AG20443 (cell line): ENCODE measurements around the gene JUNB.
A peak's percentile ranks its signal among the peaks of the same experiment; 100 is the strongest.
"Not testable (repeated sequence)": the region's sequence is repeated elsewhere in the genome, so short reads cannot be mapped to it uniquely, and the experiment has no call there.

Source experiments
- DNase-seq: peaks from one replicate; pipeline ENCODE4 v3.0.0; 2012; ENCODE audit warnings: low spot score, mixed read lengths

The JUNB gene

GRCh38 chr19:12804051-12804450 lies 12.8 kb downstream of the JUNB start:
- DNase-seq, result no peak

DNA sequence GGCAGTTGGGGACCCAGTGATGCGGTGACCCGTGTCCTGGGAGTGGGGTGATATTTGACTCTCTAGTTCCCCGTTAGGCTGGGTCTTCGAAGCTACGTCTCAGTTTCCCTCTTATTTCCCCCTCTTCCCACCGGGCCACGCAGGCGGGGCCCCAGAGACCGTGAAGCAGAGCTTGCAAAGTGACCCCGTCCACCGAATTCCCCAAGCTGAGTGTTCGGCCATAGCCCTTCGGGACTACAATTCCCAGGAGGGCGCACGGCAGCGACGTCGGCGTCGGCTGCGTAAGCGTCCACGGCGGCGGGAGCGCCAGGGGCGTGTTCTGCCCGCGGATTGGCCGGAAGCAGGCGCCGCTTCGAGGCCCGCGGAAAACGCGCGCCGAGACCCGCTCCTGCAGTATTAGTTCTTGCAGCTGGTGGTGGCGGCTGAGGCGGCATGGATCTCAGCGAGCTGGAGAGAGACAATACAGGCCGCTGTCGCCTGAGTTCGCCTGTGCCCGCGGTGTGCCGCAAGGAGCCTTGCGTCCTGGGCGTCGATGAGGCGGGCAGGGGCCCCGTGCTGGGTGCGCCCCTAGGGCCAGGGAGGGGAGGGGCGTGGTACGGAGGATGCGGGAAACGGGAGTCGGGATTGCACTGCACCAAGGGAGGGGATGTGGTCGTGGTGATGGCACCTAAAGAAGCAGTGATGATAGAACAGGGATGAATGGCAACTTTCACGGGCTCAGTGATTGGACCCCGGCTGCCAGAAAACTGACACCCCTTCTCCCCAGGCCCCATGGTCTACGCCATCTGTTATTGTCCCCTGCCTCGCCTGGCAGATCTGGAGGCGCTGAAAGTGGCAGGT lies 15.2 kb downstream of the JUNB start, which contains the start of gene RNASEH2A:
Gene RNASEH2A, plus strand, starts transcription at position 343 of the 840 bp plus-strand sequence. Its CDS starts 90 bp downstream, at position 433.
- DNase-seq, result peak; percentile 98

GRCh38 chr19:12815088-12815487 lies 23.8 kb downstream of the JUNB start:
- DNase-seq, result no peak

GRCh38 chr19:12817188-12817587 lies 25.9 kb downstream of the JUNB start:
- not testable (repeated sequence) for DNase-seq

DNA sequence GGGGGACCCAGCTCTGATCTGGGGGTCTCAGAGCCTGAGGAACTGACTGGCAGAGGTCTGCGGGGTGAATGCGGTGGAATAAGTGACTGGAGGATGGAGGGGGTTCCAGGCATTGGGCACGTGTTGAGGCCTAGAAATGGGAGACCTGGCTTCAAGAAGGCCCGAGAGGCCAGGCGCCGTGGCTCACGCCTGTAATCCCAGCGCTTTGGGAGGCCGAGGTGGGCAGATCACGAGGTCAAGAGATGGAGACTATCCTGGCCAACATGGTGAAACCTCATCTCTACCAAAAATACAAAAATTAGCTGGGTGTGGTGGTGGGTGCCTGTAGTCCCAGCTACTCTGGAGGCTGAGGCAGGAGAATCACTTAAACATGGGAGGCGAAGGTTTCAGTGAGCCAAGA lies 26.5 kb downstream of the JUNB start:
- not testable (repeated sequence) for DNase-seq

DNA sequence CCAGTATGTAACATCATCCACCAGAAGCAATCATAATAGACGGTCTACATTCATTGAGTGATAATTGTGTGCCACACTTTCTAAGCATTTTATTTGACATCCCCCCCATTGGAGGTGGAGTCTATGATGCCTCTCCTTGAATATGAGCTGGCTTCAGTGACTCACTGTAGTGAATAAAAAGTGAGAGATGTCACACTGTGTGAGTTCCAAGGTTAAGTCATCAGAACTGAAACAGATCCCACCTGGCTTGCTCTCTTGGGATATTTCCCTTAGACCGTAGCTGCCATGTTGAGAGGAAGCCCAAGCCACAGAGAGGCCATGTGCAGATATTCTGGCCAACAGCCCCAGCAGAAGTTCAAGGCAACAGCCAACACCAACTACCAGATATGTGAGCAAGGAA lies 30.5 kb downstream of the JUNB start:
- DNase-seq, result no peak

- peak; percentile 46 for DNase-seq
These were observed 34.2 kb downstream of the JUNB start for GRCh38 chr19:12825254-12826131.

GRCh38 chr19:12828494-12828893 lies 37.2 kb downstream of the JUNB start:
- peak; percentile 45 for DNase-seq

GRCh38 chr19:12833418-12833737 lies 42.1 kb downstream of the JUNB start:
- DNase-seq, result no peak

- peak; percentile 67 for DNase-seq
These were observed 42.7 kb downstream of the JUNB start for GRCh38 chr19:12833738-12834565.

DNA sequence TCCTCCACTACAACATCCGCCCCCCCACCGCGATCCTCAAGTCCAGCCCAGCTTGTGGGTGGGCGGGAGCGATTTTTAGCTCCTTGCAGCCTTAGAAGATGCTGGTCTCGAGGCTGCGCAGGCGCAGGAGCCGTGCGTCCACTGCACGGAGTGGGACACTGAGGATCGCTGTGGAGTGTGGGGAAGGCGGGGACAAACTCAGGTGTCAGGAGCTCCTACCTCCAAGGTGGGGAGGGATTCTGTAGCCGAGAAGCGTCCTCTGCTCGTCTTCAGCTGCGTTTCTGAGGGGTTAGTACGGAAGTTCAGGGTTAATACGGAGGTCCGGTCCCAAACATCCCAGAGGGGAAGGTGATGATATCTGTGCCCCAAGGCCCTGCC lies 43.3 kb downstream of the JUNB start, which contains the start of gene RTBDN:
Gene RTBDN, minus strand, starts transcription at position 14 of the 378 bp plus-strand sequence. CDS start 4,600 bp downstream, outside the sequence.
- DNase-seq, result no peak

- DNase-seq, result peak; percentile 64
These were observed 43.9 kb downstream of the JUNB start for GRCh38 chr19:12834976-12835757.

GRCh38 chr19:12836529-12836863 lies 45.2 kb downstream of the JUNB start:
- no peak for DNase-seq

DNA sequence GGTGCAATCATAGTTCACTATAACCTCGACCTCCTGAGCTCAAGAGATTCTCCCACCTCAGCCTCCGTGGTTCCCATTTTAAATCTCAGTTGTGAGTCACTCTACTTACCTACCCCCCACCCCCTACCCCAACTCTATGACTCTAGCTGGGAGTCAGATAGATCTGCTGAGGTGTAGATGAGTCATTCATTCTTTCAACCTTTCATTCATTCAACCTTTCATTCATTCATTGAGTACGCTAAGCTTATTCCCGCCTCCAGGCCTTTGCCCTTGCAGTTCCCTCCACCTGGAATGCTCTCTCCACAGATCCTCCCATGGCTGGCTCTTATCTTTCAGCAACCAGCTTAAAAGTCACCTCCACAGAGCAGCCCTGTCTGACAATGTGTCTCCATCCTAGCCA lies 45.9 kb downstream of the JUNB start:
- no peak for DNase-seq

- peak; percentile 87 for DNase-seq
These were observed 47.0 kb downstream of the JUNB start, which contains the start of gene MAST1 for GRCh38 chr19:12838182-12838885. MAST1 (plus strand) TSS chr19:12838515; CDS start chr19:12838573, 58 bp downstream.

- no peak for DNase-seq
These were observed 47.8 kb downstream of the JUNB start for GRCh38 chr19:12838886-12839756.

- peak; percentile 86 for DNase-seq
These were observed 49.1 kb downstream of the JUNB start for GRCh38 chr19:12840091-12841079.

DNA sequence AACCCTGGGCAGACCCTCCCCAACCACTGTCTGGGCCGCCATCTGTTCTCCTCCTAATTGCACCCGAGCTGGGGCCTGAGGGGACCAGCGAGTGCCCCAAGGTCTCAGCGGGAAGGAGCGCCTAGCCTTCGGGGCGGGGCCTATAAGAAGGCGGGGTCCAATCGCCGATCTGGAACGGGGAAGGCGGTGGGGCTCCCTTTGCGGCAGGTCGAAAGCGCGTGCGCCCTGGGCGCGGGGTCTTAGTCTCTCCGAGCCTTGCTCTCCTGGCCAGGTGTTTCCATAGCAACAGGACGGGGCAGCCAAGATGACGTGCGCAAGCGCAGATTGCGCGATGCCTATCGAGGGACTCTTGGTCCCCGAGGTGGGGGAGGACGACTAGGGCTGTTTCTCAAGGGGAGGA lies 49.8 kb downstream of the JUNB start:
- DNase-seq, result peak; percentile 44
